NOMO-1 treated with dmso at 0.1 percent for 144 hours (cell line): ENCODE measurements around the gene WNT2.
"Not testable (repeated sequence)": the region's sequence is repeated elsewhere in the genome, so short reads cannot be mapped to it uniquely, and the experiment has no call there.

ENCODE experiments used
- DNase-seq: peaks from one replicate; lab custom pipeline; 2025; ENCODE audit not compliant: unreplicated experiment; lab: John Stamatoyannopoulos, UW

Gene WNT2

GRCh38 chr7:117270371-117270770 is 52.5 kb downstream of the WNT2 start:
- no peak for DNase-seq

GRCh38 chr7:117269886-117270285 is 53.0 kb downstream of the WNT2 start:
- DNase-seq: no peak

GRCh38 chr7:117269417-117269816 is 53.4 kb downstream of the WNT2 start:
- no peak for DNase-seq

- no peak for DNase-seq
Measured at GRCh38 chr7:117264716-117265115, 58.1 kb downstream of the WNT2 start.

- DNase-seq: no peak
Measured at GRCh38 chr7:117262546-117262945, 60.3 kb downstream of the WNT2 start.

GRCh38 chr7:117259615-117260014 is 63.2 kb downstream of the WNT2 start:
- no peak for DNase-seq

GRCh38 chr7:117251687-117252086 is 71.2 kb downstream of the WNT2 start:
- DNase-seq: no peak

- no peak for DNase-seq
Measured at GRCh38 chr7:117250801-117251200, 72.1 kb downstream of the WNT2 start.

GRCh38 chr7:117250245-117250644 is 72.6 kb downstream of the WNT2 start:
- no peak for DNase-seq

GRCh38 chr7:117249696-117250095 is 73.2 kb downstream of the WNT2 start:
- DNase-seq: no peak

- DNase-seq: no peak
Measured at GRCh38 chr7:117248829-117249228, 74.0 kb downstream of the WNT2 start.

GRCh38 chr7:117247809-117248208 is 75.0 kb downstream of the WNT2 start:
- no peak for DNase-seq

GRCh38 chr7:117245703-117246102 is 77.2 kb downstream of the WNT2 start:
- DNase-seq: not testable (repeated sequence)

GRCh38 chr7:117243390-117243789 is 79.5 kb downstream of the WNT2 start:
- no peak for DNase-seq

- no peak for DNase-seq
Measured at GRCh38 chr7:117241088-117241487, 81.8 kb downstream of the WNT2 start.

- no peak for DNase-seq
Measured at GRCh38 chr7:117238937-117239336, 83.9 kb downstream of the WNT2 start.

GRCh38 chr7:117238472-117238871 is 84.4 kb downstream of the WNT2 start:
- no peak for DNase-seq

GRCh38 chr7:117237646-117238045 is 85.2 kb downstream of the WNT2 start:
- no peak for DNase-seq

GRCh38 chr7:117231047-117231359 is 91.9 kb downstream of the WNT2 start:
- no peak for DNase-seq

- DNase-seq: no peak
Measured at GRCh38 chr7:117230276-117231046, 92.4 kb downstream of the WNT2 start.

- no peak for DNase-seq
Measured at GRCh38 chr7:117229350-117229749, 93.5 kb downstream of the WNT2 start.

- DNase-seq: no peak
Measured at GRCh38 chr7:117227091-117227490, 95.8 kb downstream of the WNT2 start.

- DNase-seq: no peak
Measured at GRCh38 chr7:117225536-117225935, 97.3 kb downstream of the WNT2 start.
